ENCODE data around the gene CALHM6.

The CALHM6 gene

GRCh38 chr6:116461331-116461931 is at the start of gene CALHM6:
TSS of gene CALHM6 (plus strand) at chr6:116461375. CDS start at chr6:116461930, 555 bp downstream.
- DNase-seq (ENCODE audit: low read depth): no peak

- no peak for DNase-seq (ENCODE audit: low read depth)
Observed at GRCh38 chr6:116412270-116412669, 48.9 kb upstream of the CALHM6 start.

GRCh38 chr6:116413357-116413756 is 47.8 kb upstream of the CALHM6 start:
- no peak for DNase-seq (ENCODE audit: low read depth)

GRCh38 chr6:116417661-116418060 is 43.5 kb upstream of the CALHM6 start:
- no peak for DNase-seq (ENCODE audit: low read depth)

GRCh38 chr6:116419069-116419786 is 41.9 kb upstream of the CALHM6 start:
- DNase-seq (ENCODE audit: low read depth): no peak

GRCh38 chr6:116420341-116420740 is 40.8 kb upstream of the CALHM6 start:
- DNase-seq (ENCODE audit: low read depth): no peak

GRCh38 chr6:116422238-116422637 is 38.9 kb upstream of the CALHM6 start:
- DNase-seq (ENCODE audit: low read depth): no peak

GRCh38 chr6:116424001-116424400 is 37.2 kb upstream of the CALHM6 start:
- DNase-seq (ENCODE audit: low read depth): peak; percentile 41

- no peak for DNase-seq (ENCODE audit: low read depth)
Observed at GRCh38 chr6:116426551-116426950, 34.6 kb upstream of the CALHM6 start.

GRCh38 chr6:116429111-116429510 is 32.1 kb upstream of the CALHM6 start:
- DNase-seq (ENCODE audit: low read depth): no peak

GRCh38 chr6:116430860-116431259 is 30.3 kb upstream of the CALHM6 start:
- DNase-seq (ENCODE audit: low read depth): no peak

GRCh38 chr6:116431964-116432595 is 29.1 kb upstream of the CALHM6 start:
- no peak for DNase-seq (ENCODE audit: low read depth)

- no peak for DNase-seq (ENCODE audit: low read depth)
Observed at GRCh38 chr6:116433206-116433712, 27.9 kb upstream of the CALHM6 start.

- no peak for DNase-seq (ENCODE audit: low read depth)
Observed at GRCh38 chr6:116434056-116434725, 27.0 kb upstream of the CALHM6 start.

GRCh38 chr6:116436586-116436985 is 24.6 kb upstream of the CALHM6 start:
- DNase-seq (ENCODE audit: low read depth): no peak

- no peak for DNase-seq (ENCODE audit: low read depth)
Observed at GRCh38 chr6:116437656-116438055, 23.5 kb upstream of the CALHM6 start.

GRCh38 chr6:116438590-116439448 is 22.4 kb upstream of the CALHM6 start:
- DNase-seq (ENCODE audit: low read depth): no peak

- DNase-seq (ENCODE audit: low read depth): peak; percentile 82
Observed at GRCh38 chr6:116439522-116440051, 21.6 kb upstream of the CALHM6 start.

GRCh38 chr6:116443105-116443504 is 18.1 kb upstream of the CALHM6 start:
- DNase-seq (ENCODE audit: low read depth): no peak

- DNase-seq (ENCODE audit: low read depth): peak; percentile 62
Observed at GRCh38 chr6:116444092-116444491, 17.1 kb upstream of the CALHM6 start.

- DNase-seq (ENCODE audit: low read depth): no peak
Observed at GRCh38 chr6:116444575-116444974, 16.6 kb upstream of the CALHM6 start.
